Activated CD4-positive, CD25-positive, alpha-beta regulatory T cell treated with anti-CD3 and anti-CD28 coated beads, Interleukin-2, amount 50 U/mL, for 72 hours (primary cell): ENCODE data around the gene CEP120.
"Not testable (repeated sequence)": the region's sequence is repeated elsewhere in the genome, so short reads cannot be mapped to it uniquely, and the experiment has no call there.

Experiments
- DNase-seq: peaks from one replicate; pipeline ENCODE4 v3.0.0; 2021

The CEP120 gene

DNA sequence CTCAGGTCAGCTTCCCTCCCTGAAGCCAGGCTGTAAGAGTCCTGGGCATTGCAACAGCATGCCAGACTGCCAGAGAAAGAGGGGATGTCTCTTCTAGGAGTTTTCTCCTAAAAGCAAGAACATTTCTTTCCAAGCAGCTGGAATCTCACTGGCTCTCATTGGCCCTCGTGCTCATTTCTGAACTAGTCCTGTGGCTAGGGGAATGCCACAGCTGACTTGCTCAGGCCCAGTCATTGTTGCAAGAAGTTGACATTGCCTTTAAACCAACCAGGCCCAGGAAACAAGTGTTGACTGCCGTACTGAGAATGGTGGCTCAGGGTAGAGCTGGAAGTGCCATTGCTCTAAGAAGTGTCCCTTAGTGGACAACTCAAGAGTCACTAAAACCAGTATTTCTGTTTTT, 15.0 kb upstream of the CEP120 start:
- DNase-seq = no peak

DNA sequence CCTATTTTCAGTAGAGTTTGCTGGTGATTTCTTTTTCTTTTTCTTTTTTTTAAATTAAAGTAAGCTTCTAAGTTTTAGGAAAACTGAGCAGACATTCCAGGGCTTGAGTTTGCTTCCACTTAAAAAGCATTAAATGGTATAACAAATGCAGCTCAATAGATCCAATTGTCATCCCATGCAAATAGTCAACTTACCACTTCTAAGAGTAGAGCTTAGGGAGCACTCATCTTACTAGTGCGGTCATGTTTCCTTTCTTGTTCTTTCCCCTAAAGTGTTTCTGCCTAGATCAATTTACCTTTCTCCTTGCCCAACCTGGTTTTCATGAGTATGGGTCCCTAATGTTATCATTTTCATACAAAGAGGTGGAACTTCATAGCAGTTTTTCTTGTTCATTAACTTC, 13.0 kb upstream of the CEP120 start:
- no peak for DNase-seq

GRCh38 chr5:123434796-123435195, 11.6 kb upstream of the CEP120 start:
- DNase-seq = no peak

DNA sequence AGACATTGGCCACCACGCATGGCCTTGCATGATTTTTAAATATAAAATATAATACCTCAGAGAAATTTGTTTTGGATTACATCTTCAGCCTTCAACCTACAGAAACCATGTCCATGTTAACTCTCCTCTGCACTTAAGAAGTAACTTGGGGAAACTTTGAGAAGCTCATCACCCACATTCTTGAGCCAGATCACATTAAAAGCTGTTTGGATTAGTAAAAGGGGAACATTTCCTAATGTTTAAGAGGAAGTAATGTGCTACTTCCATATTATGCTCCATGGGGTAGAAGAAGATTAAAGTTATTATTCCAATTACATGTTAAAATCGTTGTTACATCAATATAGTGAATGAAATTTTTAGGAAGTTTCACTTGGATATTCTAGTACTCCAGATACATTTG, 10.4 kb upstream of the CEP120 start:
- no peak for DNase-seq

DNA sequence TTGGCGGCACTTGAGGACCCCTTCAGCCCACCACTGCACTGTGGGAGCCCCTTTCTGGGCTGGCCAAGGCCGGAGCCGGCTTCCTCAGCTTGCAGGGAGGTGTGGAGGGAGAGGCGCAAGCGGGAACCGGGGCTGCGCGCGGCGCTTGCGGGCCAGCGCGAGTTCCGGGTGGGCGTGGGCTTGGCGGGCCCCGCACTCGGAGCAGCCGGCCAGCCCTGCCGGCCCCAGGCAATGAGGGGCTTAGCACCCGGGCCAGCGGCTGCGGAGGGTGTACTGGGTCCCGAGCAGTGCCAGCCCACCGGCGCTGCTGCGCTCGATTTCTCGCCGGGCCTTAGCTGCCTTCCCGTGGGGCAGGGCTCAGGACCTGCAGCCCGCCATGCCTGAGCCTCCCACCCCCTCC, 7.2 kb upstream of the CEP120 start:
- DNase-seq = not testable (repeated sequence)

DNA sequence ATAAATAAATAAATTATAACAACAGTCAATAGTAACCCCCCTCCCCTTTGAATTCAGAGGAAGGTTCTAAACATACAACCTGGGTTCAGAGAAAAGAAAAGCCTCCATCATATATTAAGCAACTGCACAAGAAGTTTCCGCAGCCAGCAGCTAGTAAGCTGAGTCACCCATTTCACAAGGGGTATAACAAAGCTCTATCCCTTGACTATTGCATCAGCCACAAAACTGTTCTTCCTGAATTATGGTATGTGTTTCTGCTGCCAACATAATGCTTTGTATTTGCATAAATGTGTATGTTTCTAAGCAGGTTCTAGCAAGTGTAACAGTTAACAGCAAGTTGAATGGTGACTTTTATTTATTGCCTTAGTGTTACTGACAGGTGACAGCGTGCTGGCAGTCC, 6.8 kb upstream of the CEP120 start:
- no peak for DNase-seq

GRCh38 chr5:123429221-123429954, 6.2 kb upstream of the CEP120 start:
- DNase-seq = no peak

GRCh38 chr5:123428521-123429220, 5.5 kb upstream of the CEP120 start:
- DNase-seq = no peak

DNA sequence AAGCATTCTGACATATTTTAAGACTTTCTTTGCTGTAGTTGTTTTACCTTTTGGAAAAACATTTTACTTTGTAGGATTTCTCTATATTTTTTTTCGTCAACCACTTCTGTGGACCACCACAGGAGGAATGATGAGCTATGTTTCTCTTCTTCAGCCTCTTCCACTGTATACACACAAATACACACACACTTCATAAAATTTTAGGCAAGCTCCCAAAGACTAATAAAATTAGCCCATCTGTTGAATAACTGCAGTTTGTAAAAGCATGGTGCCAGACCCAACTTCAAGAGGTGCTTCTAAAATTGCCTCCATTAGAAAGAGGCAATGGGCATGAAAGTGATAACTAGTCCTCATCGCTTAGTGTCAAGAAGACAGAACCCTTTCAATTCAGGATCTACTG, 4.1 kb upstream of the CEP120 start:
- no peak for DNase-seq

DNA sequence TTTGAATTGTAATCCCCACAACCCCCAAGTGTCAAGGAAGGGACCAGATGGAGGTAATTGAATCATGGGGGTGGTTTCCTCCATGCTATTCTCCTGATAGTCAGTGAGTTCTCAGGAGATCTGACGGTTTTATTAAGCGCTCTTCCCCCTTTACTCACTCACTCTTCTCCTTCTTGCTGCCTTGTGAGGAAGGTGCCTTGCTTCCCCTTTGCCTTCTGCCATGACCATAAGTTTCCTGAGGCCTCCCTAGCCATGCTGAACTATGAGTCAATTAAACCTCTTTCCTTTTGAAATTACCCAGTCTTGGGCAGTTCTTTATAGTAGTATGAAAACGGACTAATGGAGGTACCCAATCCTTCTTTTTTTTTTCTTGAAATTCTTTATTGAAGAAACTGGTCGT, 2.2 kb upstream of the CEP120 start:
- DNase-seq = no peak

GRCh38 chr5:123422433-123423277, 548 bp downstream of the CEP120 start:
- no peak for DNase-seq

GRCh38 chr5:123421773-123422172, 1.4 kb downstream of the CEP120 start:
- DNase-seq = no peak

GRCh38 chr5:123414974-123415373, 8.2 kb downstream of the CEP120 start:
- DNase-seq = no peak

- DNase-seq = no peak
These were observed 11.0 kb downstream of the CEP120 start for GRCh38 chr5:123412206-123412605.

DNA sequence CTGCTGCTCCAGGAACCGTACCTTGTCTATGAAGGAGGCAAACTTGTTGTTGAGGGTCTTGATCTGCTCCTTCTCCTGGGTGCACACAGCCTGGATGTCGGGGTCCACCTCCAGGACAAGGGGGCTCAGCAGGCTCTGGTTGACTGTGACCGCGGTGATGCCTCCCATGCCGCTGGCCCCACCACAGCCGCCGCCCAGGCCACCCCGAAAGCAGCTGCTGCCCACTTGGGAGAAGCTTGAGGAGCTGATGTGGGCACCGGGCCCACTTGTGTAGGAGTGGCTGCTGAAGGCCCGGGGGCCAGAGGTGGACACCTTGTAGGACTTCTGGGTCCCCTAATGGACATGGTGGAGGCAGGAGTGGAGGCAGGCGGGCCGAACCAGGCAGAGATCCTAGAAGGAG, 21.2 kb downstream of the CEP120 start:
- not testable (repeated sequence) for DNase-seq

GRCh38 chr5:123401320-123401719, 21.9 kb downstream of the CEP120 start:
- DNase-seq = no peak

DNA sequence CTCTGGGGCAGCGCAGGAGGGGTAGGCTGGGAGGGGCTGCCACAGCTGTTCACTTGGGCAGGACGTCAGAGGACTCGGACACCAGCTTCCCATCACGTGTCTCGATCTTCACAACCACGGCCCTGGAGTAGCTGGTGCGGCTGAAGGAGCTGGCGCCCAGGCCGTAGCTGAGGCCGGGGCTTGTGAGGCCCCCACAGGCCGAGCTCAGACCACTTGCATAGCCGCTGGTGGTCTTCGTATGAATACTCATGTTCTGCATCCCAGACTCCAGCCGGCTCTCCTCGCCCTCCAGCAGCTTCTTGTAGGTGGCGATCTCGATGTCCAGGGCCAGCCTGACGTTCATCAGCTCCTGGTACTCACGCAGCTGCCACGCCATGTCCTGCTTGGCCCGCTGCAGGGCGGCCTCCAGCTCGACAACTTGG, 22.3 kb downstream of the CEP120 start:
- DNase-seq = not testable (repeated sequence)

DNA sequence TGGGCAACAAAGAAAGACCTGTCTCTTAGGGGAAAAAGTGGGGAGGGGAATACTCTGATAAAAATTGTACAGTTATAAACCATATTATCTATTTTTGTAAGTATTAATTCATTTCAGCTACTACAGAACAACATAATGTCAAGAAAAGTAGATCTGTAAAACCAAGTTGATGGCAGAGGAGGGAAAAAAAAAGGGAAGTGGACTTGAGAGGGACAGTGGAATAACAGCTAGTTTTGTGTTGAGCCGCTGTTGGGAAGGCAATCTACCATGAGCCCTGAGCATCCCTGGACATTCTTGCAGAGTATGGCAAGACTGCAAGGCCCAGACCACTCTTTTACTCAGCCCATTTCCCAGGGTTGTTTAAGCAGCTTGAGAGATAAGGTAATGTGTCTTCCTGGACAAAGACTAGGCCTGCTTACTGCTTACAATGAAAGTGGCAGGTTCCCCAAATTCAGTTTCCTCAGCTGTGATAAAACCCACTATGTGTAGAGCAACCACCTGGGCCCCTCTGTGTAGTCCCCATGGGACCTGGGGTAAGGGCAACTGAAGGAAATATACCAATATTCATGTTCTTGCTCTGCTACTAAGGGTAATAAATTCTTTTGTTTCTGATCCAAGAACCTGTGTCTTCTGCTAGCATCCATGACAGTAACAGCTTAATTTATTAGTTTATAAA, 25.0 kb downstream of the CEP120 start:
- DNase-seq = no peak

- DNase-seq = no peak
These were observed 25.7 kb downstream of the CEP120 start for GRCh38 chr5:123397538-123397937.

- DNase-seq = no peak
These were observed 32.2 kb downstream of the CEP120 start for GRCh38 chr5:123391009-123391408.

DNA sequence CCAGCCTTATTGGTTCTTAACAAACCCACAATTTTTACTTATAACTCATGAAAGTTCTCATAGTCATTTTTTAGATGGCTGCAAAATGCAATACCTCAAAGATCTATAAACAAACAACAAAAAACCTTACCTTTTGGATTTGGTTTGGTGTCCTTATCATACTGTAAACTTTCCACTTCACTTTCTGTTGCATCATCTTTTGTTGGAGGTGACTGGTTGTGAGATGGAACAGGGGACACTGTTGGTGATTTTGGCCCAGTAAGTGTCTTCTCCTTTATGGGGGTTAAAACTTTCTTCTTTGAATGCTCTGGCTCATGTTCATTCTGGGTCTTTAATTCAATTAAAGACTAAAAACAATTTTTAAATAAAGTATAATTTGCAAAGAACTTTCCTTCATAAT, 33.4 kb downstream of the CEP120 start:
- no peak for DNase-seq

GRCh38 chr5:123387313-123387712, 35.9 kb downstream of the CEP120 start:
- DNase-seq = no peak

- no peak for DNase-seq
These were observed 41.0 kb downstream of the CEP120 start for GRCh38 chr5:123382252-123382651.
